ENCODE results near the gene PIP5K1C.

DNA sequence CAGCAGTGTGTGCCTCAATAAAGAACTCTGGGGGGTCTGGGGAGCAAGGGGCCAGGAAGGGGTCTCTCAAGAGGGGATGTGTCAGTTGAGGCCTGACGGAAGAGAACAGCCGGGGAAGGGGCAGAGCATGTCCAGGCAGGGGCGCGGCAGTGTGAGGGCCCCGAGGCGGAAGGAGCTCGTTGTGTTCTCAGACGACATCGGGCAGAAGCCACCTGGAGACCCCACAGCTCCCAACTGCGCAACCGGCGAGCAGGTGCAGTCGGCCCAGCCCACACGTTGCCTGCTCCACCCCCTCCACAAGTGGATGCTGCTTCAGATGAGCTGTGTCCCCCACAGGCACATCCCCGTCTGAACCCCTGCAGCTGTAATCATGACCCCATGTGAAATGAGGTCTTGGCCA is 78.6 kb downstream of the PIP5K1C start:
- TF ChIP-seq POLR2A (IDR thresholded peaks at IDR 0.05): no peak
- TF ChIP-seq, protein P1, sequence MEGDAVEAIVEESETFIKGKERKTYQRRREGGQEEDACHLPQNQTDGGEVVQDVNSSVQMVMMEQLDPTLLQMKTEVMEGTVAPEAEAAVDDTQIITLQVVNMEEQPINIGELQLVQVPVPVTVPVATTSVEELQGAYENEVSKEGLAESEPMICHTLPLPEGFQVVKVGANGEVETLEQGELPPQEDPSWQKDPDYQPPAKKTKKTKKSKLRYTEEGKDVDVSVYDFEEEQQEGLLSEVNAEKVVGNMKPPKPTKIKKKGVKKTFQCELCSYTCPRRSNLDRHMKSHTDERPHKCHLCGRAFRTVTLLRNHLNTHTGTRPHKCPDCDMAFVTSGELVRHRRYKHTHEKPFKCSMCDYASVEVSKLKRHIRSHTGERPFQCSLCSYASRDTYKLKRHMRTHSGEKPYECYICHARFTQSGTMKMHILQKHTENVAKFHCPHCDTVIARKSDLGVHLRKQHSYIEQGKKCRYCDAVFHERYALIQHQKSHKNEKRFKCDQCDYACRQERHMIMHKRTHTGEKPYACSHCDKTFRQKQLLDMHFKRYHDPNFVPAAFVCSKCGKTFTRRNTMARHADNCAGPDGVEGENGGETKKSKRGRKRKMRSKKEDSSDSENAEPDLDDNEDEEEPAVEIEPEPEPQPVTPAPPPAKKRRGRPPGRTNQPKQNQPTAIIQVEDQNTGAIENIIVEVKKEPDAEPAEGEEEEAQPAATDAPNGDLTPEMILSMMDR (IDR thresholded peaks at IDR 0.05): no peak

Measured in ovary (tissue), 3 donors.